MM.1S (cell line): ENCODE results near the gene TIAL1.

Source experiments
- DNase-seq: peaks from one replicate; pipeline ENCODE4 v3.0.0-alpha.2; 2015
- H2AFZ ChIP-seq: fragments of 300-600 bp; sonication (generic); 2 replicates; pipeline ENCODE4 v1.6.0; 2016; ENCODE audit warnings: antibody characterized with exemption, low read length
- H3F3A ChIP-seq: fragments of 300-600 bp; sonication (generic); 2 replicates; pipeline ENCODE4 v1.6.1; 2016; ENCODE audit warnings: mild to moderate bottlenecking, antibody characterized with exemption, low read length, moderate library complexity, mixed read lengths; ENCODE audit not compliant: insufficient read depth
- H3K27ac ChIP-seq: fragments of 300-600 bp; sonication (generic); 2 replicates; pipeline ENCODE4 v1.5.1; 2016; ENCODE audit warnings: mild to moderate bottlenecking, low read length
- H3K27me3 ChIP-seq: fragments of 300-600 bp; sonication (generic); replicated peaks from 2 replicates; pipeline ENCODE4 v1.6.0; 2016; ENCODE audit warnings: low read length; ENCODE audit not compliant: insufficient read depth
- H3K36me3 ChIP-seq: fragments of 300-600 bp; sonication (generic); replicated peaks from 2 replicates; pipeline ENCODE4 v1.6.1; 2016; ENCODE audit warnings: mild to moderate bottlenecking, low read length, mixed read lengths; ENCODE audit not compliant: insufficient read depth
- H3K4me1 ChIP-seq: fragments of 300-600 bp; sonication (generic); 2 replicates; pipeline ENCODE4 v1.6.1; 2016; ENCODE audit warnings: low read length, mixed read lengths
- H3K4me2 ChIP-seq: fragments of 300-600 bp; sonication (generic); 2 replicates; pipeline ENCODE4 v1.6.0; 2016; ENCODE audit warnings: low read depth, low read length
- H3K4me3 ChIP-seq: fragments of 300-600 bp; sonication (generic); 2 replicates; pipeline ENCODE4 v1.5.1; 2016; ENCODE audit warnings: low read length, mixed read lengths
- H3K79me2 ChIP-seq: fragments of 300-600 bp; sonication (generic); 2 replicates; pipeline ENCODE4 v1.6.1; 2016; ENCODE audit warnings: mixed run types, low read length, mixed read lengths
- H3K9ac ChIP-seq: fragments of 300-600 bp; sonication (generic); 2 replicates; pipeline ENCODE4 v1.6.1; 2016; ENCODE audit warnings: low read length, mixed read lengths
- H3K9me2 ChIP-seq: fragments of 300-600 bp; sonication (generic); replicated peaks from 2 replicates; pipeline ENCODE4 v1.6.1; 2016; ENCODE audit warnings: mild to moderate bottlenecking, low read length, mixed read lengths; ENCODE audit not compliant: insufficient read depth
- H3K9me3 ChIP-seq: fragments of 300-600 bp; sonication (generic); replicated peaks from 2 replicates; pipeline ENCODE4 v1.6.1; 2016; ENCODE audit warnings: mild to moderate bottlenecking, low read length, mixed read lengths; ENCODE audit not compliant: insufficient read depth
- H4K20me1 ChIP-seq: fragments of 300-600 bp; sonication (generic); 2 replicates; pipeline ENCODE4 v1.6.1; 2016; ENCODE audit warnings: mild to moderate bottlenecking, low read length, moderate library complexity, mixed read lengths; ENCODE audit not compliant: insufficient read depth
- CTCF ChIP-seq: fragments of 300-600 bp; sonication (generic); IDR thresholded peaks from 2 replicates; pipeline ENCODE4 v1.5.1; 2016; ENCODE audit warnings: antibody characterized with exemption, low read length, mixed read lengths
- EZH2 ChIP-seq: fragments of 300-600 bp; sonication (generic); optimal IDR thresholded peaks from 2 replicates; pipeline ENCODE3; 2017; ENCODE audit warnings: low read depth, mild to moderate bottlenecking, antibody characterized with exemption, low read length, mixed read lengths
- EZH2phosphoT487 ChIP-seq: fragments of 300-600 bp; sonication (generic); IDR thresholded peaks from 2 replicates; pipeline ENCODE4 v1.6.1; 2018; ENCODE audit warnings: antibody characterized with exemption, low read length

Gene TIAL1

GRCh38 chr10:119549247-119549999, 47.3 kb downstream of the TIAL1 start:
- Histone ChIP-seq H3K79me2 (no peaks in the 10 kb centered on the region), H3K4me2 (no peak overlapping the region), H3K9me2 (no peaks in the 10 kb centered on the region), H3K9me3 (no peaks in the 10 kb centered on the region), H3K9ac (no peak overlapping the region), H3K27me3 (no peaks in the 10 kb centered on the region), H4K20me1 (no peaks in the 10 kb centered on the region), H3K27ac (no peak overlapping the region), H3K4me3 (no peak overlapping the region), H2AFZ (no peak overlapping the region), H3K4me1 (no peaks in the 10 kb centered on the region), H3K36me3 (no peaks in the 10 kb centered on the region), H3F3A (no peaks in the 10 kb centered on the region)
- no peak for DNase-seq
- TF ChIP-seq CTCF (no peak), EZH2 (no peak), EZH2phosphoT487 (no peak)

GRCh38 chr10:119546009-119546408, 50.8 kb downstream of the TIAL1 start:
- no peaks in the 10 kb centered on the region for H3K36me3 ChIP-seq
- no peak for DNase-seq
- H3K27me3 ChIP-seq: no peaks in the 10 kb centered on the region

GRCh38 chr10:119545310-119545709, 51.5 kb downstream of the TIAL1 start:
- Histone ChIP-seq H3K9ac (no peak overlapping the region), H3K4me2 (no peak overlapping the region), H3F3A (no peaks in the 10 kb centered on the region), H3K27me3 (no peaks in the 10 kb centered on the region), H3K27ac (no peak overlapping the region), H3K36me3 (no peaks in the 10 kb centered on the region), H3K9me2 (no peaks in the 10 kb centered on the region), H3K9me3 (no peaks in the 10 kb centered on the region), H3K4me3 (no peak overlapping the region), H3K79me2 (peaks cover 8% of the 10 kb centered on the region; the same call in 1 of the 2 replicates), H2AFZ (no peak overlapping the region), H4K20me1 (no peaks in the 10 kb centered on the region), H3K4me1 (no peaks in the 10 kb centered on the region)
- TF ChIP-seq EZH2 (no peak), EZH2phosphoT487 (no peak), CTCF (no peak)
- DNase-seq: no peak

More at GRCh38 chr10:119546009-119546408, 50.8 kb downstream of the TIAL1 start:
- TF ChIP-seq EZH2phosphoT487 (no peak), EZH2 (no peak), CTCF (no peak)
- Histone ChIP-seq H3K4me3 (no peak overlapping the region), H3K9ac (no peak overlapping the region), H3K4me2 (no peak overlapping the region), H4K20me1 (no peaks in the 10 kb centered on the region), H3K27ac (no peak overlapping the region), H3K79me2 (peaks cover 8% of the 10 kb centered on the region; the same call in 1 of the 2 replicates), H3K9me3 (no peaks in the 10 kb centered on the region), H3K9me2 (no peaks in the 10 kb centered on the region), H3K4me1 (no peaks in the 10 kb centered on the region), H3F3A (no peaks in the 10 kb centered on the region), H2AFZ (no peak overlapping the region)
